A172 (cell line): ENCODE results near the gene STARD9. TPM values are rescaled to one million over a fixed set of nuclear protein-coding genes. Genes with fewer than 3 reads are reported as not detected.
"Not testable (repeated sequence)": the region's sequence is repeated elsewhere in the genome, so short reads cannot be mapped to it uniquely, and the experiment has no call there.

Experiments used
- DNase-seq: peaks from one replicate; pipeline ENCODE4 v3.0.0-alpha.2; 2015; ENCODE audit warnings: low spot score
- total RNA-seq: library from RNA; depleted of rRNA; stranded (reverse); fragments of >200 nt; shearing (Covaris generic); gene quantifications from 2 replicates; pipeline ENCODE4 v1.2.3, GENCODE V29; 2014; rRNA removed

Gene STARD9
- total RNA-seq, 1 experiment from 2014 or later = 1.4 TPM

GRCh38 chr15:42766109-42766508 is 190.7 kb downstream of the STARD9 start:
- DNase-seq = not testable (repeated sequence)

Other genes with a start within 250 kb of the STARD9 start
- 0.12 TPM in 1 of 2 replicates, not detected in the other for gene CAPN3, start 216.1 kb upstream of the STARD9 start, total RNA-seq
- gene ZNF106, start 84.5 kb upstream of the STARD9 start, total RNA-seq = 37.4 and 45.4 TPM in 2 replicates
- 64.1 and 77.1 TPM in 2 replicates for gene SNAP23, start 80.0 kb upstream of the STARD9 start, total RNA-seq
- 13.2 and 14.6 TPM in 2 replicates for gene LRRC57, start 26.8 kb upstream of the STARD9 start, total RNA-seq
- gene HAUS2, start 26.8 kb upstream of the STARD9 start, total RNA-seq = 45.6 and 54.5 TPM in 2 replicates
- gene CDAN1, start 161.5 kb downstream of the STARD9 start, total RNA-seq = 11.3 and 14.5 TPM in 2 replicates